NT2/D1 (cell line): ENCODE measurements around the gene NPIPA3.
"Not testable (repeated sequence)": the region's sequence is repeated elsewhere in the genome, so short reads cannot be mapped to it uniquely, and the experiment has no call there.

Experiments used
- DNase-seq: peaks from one replicate; pipeline ENCODE4 v3.0.0-alpha.2; 2011; ENCODE audit warnings: low read depth, low spot score
- H3K27me3 ChIP-seq: 2 replicates; pipeline ENCODE4 v1.6.0; 2011; ENCODE audit warnings: mild to moderate bottlenecking; ENCODE audit not compliant: insufficient read length, insufficient read depth
- H3K36me3 ChIP-seq: 2 replicates; pipeline ENCODE4 v1.6.1; 2011; ENCODE audit warnings: mild to moderate bottlenecking, low read length, mixed read lengths; ENCODE audit not compliant: insufficient read depth, insufficient read length
- H3K4me1 ChIP-seq: 2 replicates; pipeline ENCODE4 v1.5.1; 2011; ENCODE audit not compliant: insufficient read depth, insufficient read length
- H3K4me3 ChIP-seq: 2 replicates; pipeline ENCODE4 v1.5.1; 2011; ENCODE audit warnings: low read depth; ENCODE audit not compliant: insufficient read length
- H3K9ac ChIP-seq: 2 replicates; pipeline ENCODE4 v1.6.0; 2011; ENCODE audit warnings: low read depth; ENCODE audit not compliant: insufficient read length
- H3K9me3 ChIP-seq: 2 replicates; pipeline ENCODE4 v1.5.1; 2011; ENCODE audit warnings: mild to moderate bottlenecking, low read length; ENCODE audit not compliant: insufficient read depth
- SUZ12 ChIP-seq: IDR thresholded peaks from 2 replicates; pipeline ENCODE4 v1.6.1; 2011; ENCODE audit not compliant: insufficient read length, insufficient read depth; ENCODE audit errors: extremely low read depth
- YY1 ChIP-seq: IDR thresholded peaks from 2 replicates; pipeline ENCODE4 v1.6.1; 2011; ENCODE audit not compliant: insufficient read length, insufficient read depth
- ZNF274 ChIP-seq: IDR thresholded peaks from 2 replicates; pipeline ENCODE4 v1.6.1; 2011; ENCODE audit warnings: mild to moderate bottlenecking, low read depth, low read length

The NPIPA3 gene

DNA sequence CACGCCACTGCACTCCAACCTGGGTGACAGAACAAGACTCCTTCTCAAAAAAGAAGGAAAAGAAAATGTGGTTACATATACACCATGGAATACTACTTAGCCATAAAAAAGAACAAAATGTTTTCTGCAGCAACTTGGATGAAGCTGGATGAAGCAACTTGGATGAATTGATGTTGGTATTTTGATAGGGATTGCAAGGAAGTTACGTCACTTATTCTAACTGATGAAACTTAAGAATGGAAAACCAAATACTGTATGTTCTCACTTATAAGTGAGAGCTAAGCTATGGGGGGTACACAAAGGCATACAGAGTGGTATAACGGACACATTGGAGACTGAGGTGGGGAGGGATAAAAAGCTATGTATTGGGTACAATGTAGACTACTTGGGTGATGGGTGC, 26.6 kb upstream of the NPIPA3 start:
- no peak for DNase-seq
- Histone ChIP-seq H3K4me1 (no peaks in the 10 kb centered on the region), H3K27me3 (no peaks in the 10 kb centered on the region), H3K36me3 (no peaks in the 10 kb centered on the region), H3K4me3 (no peak overlapping the region), H3K9ac (no peak overlapping the region), H3K9me3 (no peaks in the 10 kb centered on the region)
- TF ChIP-seq SUZ12 (no peak), ZNF274 (no peak), YY1 (no peak)

- no peak for DNase-seq
- no peaks in the 10 kb centered on the region for H3K36me3 ChIP-seq
- TF ChIP-seq YY1: no peak
- no peak for TF ChIP-seq ZNF274
- TF ChIP-seq SUZ12: no peak
Measured at GRCh38 chr16:14677627-14678026, 25.6 kb upstream of the NPIPA3 start.

GRCh38 chr16:14678748-14679497, 24.3 kb upstream of the NPIPA3 start:
- H3K36me3 ChIP-seq: no peaks in the 10 kb centered on the region
- no peak overlapping the region for H3K4me3 ChIP-seq
- no peaks in the 10 kb centered on the region for H3K4me1 ChIP-seq
- no peak overlapping the region for H3K9ac ChIP-seq
- no peak for DNase-seq
- H3K27me3 ChIP-seq: no peaks in the 10 kb centered on the region
- H3K9me3 ChIP-seq: no peaks in the 10 kb centered on the region
- TF ChIP-seq ZNF274 (no peak), YY1 (no peak), SUZ12 (no peak)

More at GRCh38 chr16:14677627-14678026, 25.6 kb upstream of the NPIPA3 start:
- H3K4me3 ChIP-seq: no peak overlapping the region
- H3K27me3 ChIP-seq: no peaks in the 10 kb centered on the region
- H3K9ac ChIP-seq: no peak overlapping the region
- H3K4me1 ChIP-seq: no peaks in the 10 kb centered on the region
- H3K9me3 ChIP-seq: no peaks in the 10 kb centered on the region

DNA sequence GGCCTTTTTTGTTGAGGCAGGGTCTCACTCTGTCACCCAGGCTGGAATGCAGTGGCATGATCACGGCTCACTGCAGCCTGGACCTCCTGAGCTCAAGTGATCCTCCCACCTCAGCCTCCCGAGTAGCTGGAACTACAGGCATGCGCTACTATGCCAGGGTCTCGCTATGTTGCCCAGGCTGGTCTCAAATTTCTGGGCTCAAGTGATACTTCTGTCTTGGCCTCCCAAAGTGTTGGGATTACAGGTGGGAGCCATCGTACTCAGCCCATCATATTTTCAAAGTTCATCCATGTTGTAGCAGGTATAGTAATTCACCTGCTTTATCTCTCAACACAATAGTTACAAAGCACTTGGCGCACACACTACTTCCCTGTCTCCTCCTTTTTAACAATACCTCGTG, 22.8 kb upstream of the NPIPA3 start:
- H3K9ac ChIP-seq, DNase-seq, H3K9me3 ChIP-seq: not testable (repeated sequence)

DNA sequence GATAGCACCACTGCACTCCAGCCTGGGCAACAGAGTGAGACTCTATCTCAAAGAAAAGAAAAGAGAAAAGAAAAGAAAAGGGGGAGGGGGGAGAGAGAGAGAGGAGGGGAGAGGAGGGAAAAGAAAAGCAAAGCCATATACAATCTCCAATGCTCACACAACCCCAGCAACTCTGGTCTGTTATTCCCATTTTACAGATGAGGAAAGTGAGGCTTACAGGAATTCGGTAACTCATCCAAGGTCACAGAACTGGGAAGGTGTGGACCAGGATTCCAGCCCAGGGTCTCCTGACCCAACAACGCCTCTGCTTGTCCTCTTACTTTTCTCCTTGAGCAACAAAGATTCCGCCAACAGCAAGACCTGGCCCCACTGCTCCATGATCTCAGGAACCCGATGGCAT, 22.1 kb upstream of the NPIPA3 start:
- H3K9ac ChIP-seq: no peak overlapping the region
- no peaks in the 10 kb centered on the region for H3K9me3 ChIP-seq
- DNase-seq: no peak
- no peak for TF ChIP-seq ZNF274
- TF ChIP-seq YY1: no peak
- no peak for TF ChIP-seq SUZ12
- no peaks in the 10 kb centered on the region for H3K36me3 ChIP-seq
- H3K4me1 ChIP-seq: no peaks in the 10 kb centered on the region
- H3K27me3 ChIP-seq: no peaks in the 10 kb centered on the region
- H3K4me3 ChIP-seq: no peak overlapping the region

More for the DNA sequence above, 22.8 kb upstream of the NPIPA3 start:
- not testable (repeated sequence) for H3K4me1 ChIP-seq, H3K36me3 ChIP-seq, H3K4me3 ChIP-seq, H3K27me3 ChIP-seq

GRCh38 chr16:14682121-14682520, 21.1 kb upstream of the NPIPA3 start:
- TF ChIP-seq ZNF274 (no peak), SUZ12 (no peak), YY1 (no peak)
- Histone ChIP-seq H3K36me3 (no peaks in the 10 kb centered on the region), H3K4me3 (no peak overlapping the region), H3K27me3 (no peaks in the 10 kb centered on the region), H3K9me3 (no peaks in the 10 kb centered on the region), H3K9ac (no peak overlapping the region), H3K4me1 (no peaks in the 10 kb centered on the region)
- DNase-seq: no peak

- H3K27me3 ChIP-seq, H3K4me3 ChIP-seq, H3K9ac ChIP-seq, H3K9me3 ChIP-seq, DNase-seq, H3K4me1 ChIP-seq, H3K36me3 ChIP-seq: not testable (repeated sequence)
Measured at GRCh38 chr16:14685870-14686793, 17.1 kb upstream of the NPIPA3 start.

DNA sequence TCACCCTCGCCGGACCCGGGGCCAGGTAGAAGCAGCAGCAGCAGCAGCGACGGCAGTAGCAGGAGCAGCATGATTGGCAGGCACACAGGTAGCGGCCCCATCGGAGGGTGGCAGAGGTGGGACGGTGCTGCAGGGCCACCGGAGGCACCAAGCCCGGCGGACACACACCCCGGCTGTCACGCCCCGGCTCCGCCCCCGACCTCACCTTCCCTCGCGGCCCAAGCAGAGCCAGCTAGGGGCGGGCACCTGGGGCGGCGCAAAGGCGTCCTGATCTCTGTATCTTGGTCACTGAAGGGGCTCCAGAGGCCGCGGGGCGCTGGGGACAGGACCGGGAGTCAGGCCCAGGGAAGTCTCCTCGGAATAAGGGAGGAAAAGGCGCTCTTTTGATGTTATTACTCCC, 9.1 kb upstream of the NPIPA3 start, which contains the start of gene PLA2G10:
TSS of gene PLA2G10 (minus strand) at position 180 of the 400 bp plus-strand sequence. CDS start at position 101, 79 bp downstream.
- not testable (repeated sequence) for H3K4me3 ChIP-seq, DNase-seq, H3K4me1 ChIP-seq, H3K27me3 ChIP-seq, H3K36me3 ChIP-seq, H3K9me3 ChIP-seq, H3K9ac ChIP-seq

- H3K27me3 ChIP-seq, DNase-seq, H3K4me1 ChIP-seq, H3K36me3 ChIP-seq, H3K9me3 ChIP-seq, H3K4me3 ChIP-seq, H3K9ac ChIP-seq: not testable (repeated sequence)
Measured at GRCh38 chr16:14701859-14702258, 1.4 kb upstream of the NPIPA3 start.

- not testable (repeated sequence) for H3K9me3 ChIP-seq, DNase-seq, H3K27me3 ChIP-seq, H3K4me1 ChIP-seq, H3K36me3 ChIP-seq, H3K9ac ChIP-seq, H3K4me3 ChIP-seq
Measured at GRCh38 chr16:14702672-14703071, 539 bp upstream of the NPIPA3 start.
